ENCODE data around the gene PXT1.
"Not testable (repeated sequence)": the region's sequence is repeated elsewhere in the genome, so short reads cannot be mapped to it uniquely, and the experiment has no call there.

PXT1 gene

GRCh38 chr6:36368421-36368820 lies 74.2 kb downstream of the PXT1 start:
- no peak for DNase-seq

- DNase-seq = no peak
Measured at GRCh38 chr6:36367743-36368142, 74.9 kb downstream of the PXT1 start.

GRCh38 chr6:36364669-36365479 lies 77.8 kb downstream of the PXT1 start:
- peak; percentile 34 for DNase-seq

GRCh38 chr6:36364061-36364635 lies 78.5 kb downstream of the PXT1 start:
- DNase-seq = not testable (repeated sequence)

GRCh38 chr6:36363371-36363752 lies 79.3 kb downstream of the PXT1 start:
- DNase-seq = not testable (repeated sequence)

GRCh38 chr6:36362551-36363370 lies 79.9 kb downstream of the PXT1 start:
- DNase-seq = peak; percentile 44

- DNase-seq = no peak
Measured at GRCh38 chr6:36361071-36361470, 81.6 kb downstream of the PXT1 start.

- peak; percentile 92 for DNase-seq
Measured at GRCh38 chr6:36360241-36361054, 82.2 kb downstream of the PXT1 start.

- DNase-seq = peak; percentile 57
Measured at GRCh38 chr6:36358226-36358915, 84.3 kb downstream of the PXT1 start.

- DNase-seq = peak; percentile 51
Measured at GRCh38 chr6:36357872-36358225, 84.8 kb downstream of the PXT1 start.

- peak; percentile 68 for DNase-seq
Measured at GRCh38 chr6:36355819-36356218, 86.8 kb downstream of the PXT1 start.

- DNase-seq = no peak
Measured at GRCh38 chr6:36353411-36353915, 89.2 kb downstream of the PXT1 start.

- no peak for DNase-seq
Measured at GRCh38 chr6:36352477-36353157, 90.0 kb downstream of the PXT1 start.

- peak; percentile 87 for DNase-seq
Measured at GRCh38 chr6:36350681-36351571, 91.7 kb downstream of the PXT1 start.

GRCh38 chr6:36350082-36350481 lies 92.6 kb downstream of the PXT1 start:
- DNase-seq = no peak

- DNase-seq = peak; percentile 28
Measured at GRCh38 chr6:36349240-36349639, 93.4 kb downstream of the PXT1 start.

GRCh38 chr6:36347621-36348020 lies 95.0 kb downstream of the PXT1 start:
- peak; percentile 93 for DNase-seq

- DNase-seq = no peak
Measured at GRCh38 chr6:36346486-36347273, 96.0 kb downstream of the PXT1 start.

GRCh38 chr6:36345681-36346466 lies 96.8 kb downstream of the PXT1 start:
- DNase-seq = peak; percentile 48
